GM23338 (cell line): ENCODE measurements around the gene AK9. TPM values are rescaled to one million over a fixed set of nuclear protein-coding genes. Genes with fewer than 3 reads are reported as not detected.

Experiments
- ATAC-seq: fragments of 200-7000 bp; cut with Tn5 transposase; 3 replicates; pipeline ENCODE4 v1.9.1; 2020
- DNase-seq: peaks from one replicate; pipeline ENCODE4 v3.0.0-alpha.2; 2015; ENCODE audit warnings: low spot score
- H2AFZ ChIP-seq: fragments of 200-600 bp; sonication (generic); 2 replicates; pipeline ENCODE4 v1.8.0; 2016; ENCODE audit warnings: antibody characterized with exemption, mild to moderate bottlenecking, moderate library complexity
- H3F3A ChIP-seq: fragments of 200-600 bp; sonication (generic); replicated peaks from 2 replicates; pipeline ENCODE4 v1.8.0; 2017; ENCODE audit warnings: antibody characterized with exemption, mixed run types, low read depth
- H3K27ac ChIP-seq: fragments of 200-600 bp; sonication (generic); 2 replicates; pipeline ENCODE4 v1.6.1; 2016; ENCODE audit warnings: low read depth
- H3K27me3 ChIP-seq: fragments of 200-600 bp; sonication (generic); 2 replicates; pipeline ENCODE4 v1.8.0; 2016; ENCODE audit warnings: mild to moderate bottlenecking, mixed run types, moderate library complexity; ENCODE audit not compliant: insufficient read depth
- H3K36me3 ChIP-seq: fragments of 200-600 bp; sonication (generic); 2 replicates; pipeline ENCODE4 v1.8.0; 2016; ENCODE audit warnings: mild to moderate bottlenecking; ENCODE audit not compliant: insufficient read depth
- H3K4me1 ChIP-seq: fragments of 200-600 bp; sonication (generic); 2 replicates; pipeline ENCODE4 v1.8.0; 2016; ENCODE audit warnings: mild to moderate bottlenecking, moderate library complexity; ENCODE audit not compliant: insufficient read depth
- H3K4me2 ChIP-seq: fragments of 200-600 bp; sonication (generic); 2 replicates; pipeline ENCODE4 v1.7.1; 2017; ENCODE audit warnings: mixed run types
- H3K4me3 ChIP-seq: fragments of 200-600 bp; sonication (generic); 2 replicates; pipeline ENCODE4 v1.6.1; 2016; ENCODE audit warnings: mixed run types
- H3K79me2 ChIP-seq: fragments of 200-600 bp; sonication (generic); replicated peaks from 2 replicates; pipeline ENCODE4 v1.8.0; 2017; ENCODE audit warnings: mild to moderate bottlenecking; ENCODE audit not compliant: insufficient read depth
- H3K9me2 ChIP-seq: fragments of 200-600 bp; sonication (generic); 2 replicates; pipeline ENCODE4 v1.8.0; 2017; ENCODE audit not compliant: insufficient read depth
- H4K20me1 ChIP-seq: fragments of 200-600 bp; sonication (generic); replicated peaks from 2 replicates; pipeline ENCODE4 v1.8.0; 2017; ENCODE audit warnings: mild to moderate bottlenecking; ENCODE audit not compliant: insufficient read depth
- H3K27ac Mint-ChIP-seq: 2 replicates; pipeline ENCODE4 v1.8.0; 2020; ENCODE audit warnings: inconsistent platforms, mild to moderate bottlenecking, moderate library complexity, mixed read lengths
- H3K27me3 Mint-ChIP-seq: 3 replicates; pipeline ENCODE4 v1.8.0; 2022; ENCODE audit warnings: low read depth, mild to moderate bottlenecking, moderate library complexity, mixed read lengths, inconsistent platforms; ENCODE audit not compliant: insufficient read depth, poor library complexity
- H3K36me3 Mint-ChIP-seq: 3 replicates; pipeline ENCODE4 v1.8.0; 2021; ENCODE audit warnings: low read depth, mild to moderate bottlenecking, inconsistent platforms, moderate library complexity, mixed read lengths
- H3K4me1 Mint-ChIP-seq: 3 replicates; pipeline ENCODE4 v1.8.0; 2020; ENCODE audit warnings: mild to moderate bottlenecking, inconsistent platforms, mixed read lengths
- H3K4me3 Mint-ChIP-seq: 3 replicates; pipeline ENCODE4 v1.8.0; 2021; ENCODE audit warnings: moderate library complexity, mild to moderate bottlenecking, inconsistent platforms, mixed read lengths
- H3K9me3 Mint-ChIP-seq: 3 replicates; pipeline ENCODE4 v1.8.0; 2020; ENCODE audit warnings: moderate library complexity, mild to moderate bottlenecking, inconsistent platforms, mixed read lengths
- CREB1 ChIP-seq: fragments of 250-450 bp; sonication (Bioruptor Pico); IDR thresholded peaks from 2 replicates; pipeline ENCODE4 v1.5.0; 2020; ENCODE audit warnings: low read depth, mild to moderate bottlenecking, moderate library complexity
- EZH2 ChIP-seq: fragments of 200-600 bp; sonication (generic); IDR thresholded peaks from one replicate; pipeline ENCODE4 v1.8.0; 2017; ENCODE audit warnings: antibody characterized with exemption, mild to moderate bottlenecking, low read depth; ENCODE audit not compliant: unreplicated experiment
- EZH2phosphoT487 ChIP-seq: fragments of 200-600 bp; sonication (generic); IDR thresholded peaks from one replicate; pipeline ENCODE4 v1.8.1; 2018; ENCODE audit warnings: antibody characterized with exemption; ENCODE audit not compliant: unreplicated experiment
- JUNB ChIP-seq: IDR thresholded peaks from one replicate; pipeline ENCODE4 v1.6.1; 2016; ENCODE audit warnings: antibody characterized with exemption; ENCODE audit not compliant: unreplicated experiment
- NANOG ChIP-seq: IDR thresholded peaks from 2 replicates; pipeline ENCODE4 v1.6.1; 2016; ENCODE audit warnings: antibody characterized with exemption, borderline replicate concordance
- POLR2AphosphoS5 ChIP-seq: IDR thresholded peaks from 2 replicates; pipeline ENCODE4 v1.6.1; 2016; ENCODE audit warnings: antibody characterized with exemption, low read depth
- STAT1 ChIP-seq: IDR thresholded peaks from one replicate; pipeline ENCODE4 v1.6.1; 2016; ENCODE audit warnings: antibody characterized with exemption; ENCODE audit not compliant: unreplicated experiment
- ZNF114 ChIP-seq: fragments of 250-450 bp; sonication (Bioruptor Pico); IDR thresholded peaks from 2 replicates; pipeline ENCODE4 v1.5.0; 2020; ENCODE audit warnings: mild to moderate bottlenecking, moderate library complexity
- ZNF331 ChIP-seq: fragments of 250-450 bp; sonication (Bioruptor Pico); IDR thresholded peaks from 2 replicates; pipeline ENCODE4 v1.5.0; 2020; ENCODE audit warnings: low read depth, mild to moderate bottlenecking, moderate library complexity
- polyA plus RNA-seq: library from polyadenylated mRNA; unstranded; fragments of >200 nt; fragmentation: Nextera tagmentation; extraction: Ambion mirVana; gene quantifications from 2 replicates; pipeline ENCODE4 v1.2.1, GENCODE V29; 2016
- total RNA-seq: library from RNA; depleted of rRNA; stranded (reverse); fragments of >200 nt; shearing (Covaris generic); gene quantifications from 2 replicates; pipeline ENCODE4 v1.2.3, GENCODE V29; 2014
- TF ChIP-seq, protein P1 (sequence below): IDR thresholded peaks from 2 replicates; pipeline ENCODE4 v1.6.1; 2016; ENCODE audit warnings: antibody characterized with exemption
- TF ChIP-seq, protein P2 (sequence below), 2 experiments: fragments of 200-600 bp in 1 of 2; sonication (generic) in 1 of 2; conservative IDR thresholded peaks; 2 replicates each; pipeline versions ENCODE4 v1.5.1 to v1.6.1; 2016 to 2017; ENCODE audit warnings: antibody characterized with exemption in 2 of 2, low read depth in 2 of 2, mild to moderate bottlenecking in 2 of 2, moderate library complexity in 1 of 2
- TF ChIP-seq, protein P3 (sequence below): IDR thresholded peaks from one replicate; pipeline ENCODE4 v1.6.1; 2018; ENCODE audit warnings: antibody characterized with exemption; ENCODE audit not compliant: unreplicated experiment
- TF ChIP-seq, protein P4 (sequence below): fragments of 250-450 bp; sonication (Bioruptor Pico); IDR thresholded peaks from 2 replicates; pipeline ENCODE4 v1.5.0; 2020; ENCODE audit warnings: mild to moderate bottlenecking, moderate library complexity

The AK9 gene
- total and polyA plus RNA-seq, 2 experiments from 2014 or later = 2.0 to 6.4 TPM

DNA sequence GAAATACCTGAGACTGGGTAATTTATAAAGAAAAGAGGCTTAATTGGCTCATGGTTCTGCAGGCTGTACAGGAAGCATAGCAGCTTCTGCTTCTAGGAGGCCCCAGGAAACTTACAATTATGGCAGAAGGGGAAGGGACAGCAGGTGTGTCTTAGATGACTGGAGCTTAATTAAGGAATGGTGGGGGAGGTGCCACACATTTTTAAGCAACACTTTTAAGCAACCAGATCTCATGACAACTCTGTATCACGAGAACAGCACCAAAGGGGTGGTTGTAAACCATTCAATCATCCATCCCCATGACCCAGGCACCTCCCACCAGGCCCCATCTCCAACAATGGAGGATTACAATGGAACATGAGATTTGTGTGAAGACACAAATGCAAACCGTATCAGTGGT lies 27.0 kb upstream of the AK9 start:
- H3F3A ChIP-seq = no peaks in the 10 kb centered on the region
- no peaks in the 10 kb centered on the region for H3K79me2 ChIP-seq
- Mint-ChIP-seq H3K4me3 (no peak overlapping the region), H3K36me3 (no peaks in the 10 kb centered on the region; the same call in 2 of the 3 replicates), H3K27ac (no peak overlapping the region), H3K9me3 (no peaks in the 10 kb centered on the region), H3K27me3 (no peaks in the 10 kb centered on the region), H3K4me1 (peaks cover 7% of the 10 kb centered on the region)
- H3K36me3 ChIP-seq = no peaks in the 10 kb centered on the region
- H4K20me1 ChIP-seq = no peaks in the 10 kb centered on the region
- no peak overlapping the region for H2AFZ ChIP-seq
- ATAC-seq (no peak), DNase-seq (no peak)
- H3K9me2 ChIP-seq = no peaks in the 10 kb centered on the region
- no peak overlapping the region for H3K4me3 ChIP-seq
- TF ChIP-seq, protein P1, sequence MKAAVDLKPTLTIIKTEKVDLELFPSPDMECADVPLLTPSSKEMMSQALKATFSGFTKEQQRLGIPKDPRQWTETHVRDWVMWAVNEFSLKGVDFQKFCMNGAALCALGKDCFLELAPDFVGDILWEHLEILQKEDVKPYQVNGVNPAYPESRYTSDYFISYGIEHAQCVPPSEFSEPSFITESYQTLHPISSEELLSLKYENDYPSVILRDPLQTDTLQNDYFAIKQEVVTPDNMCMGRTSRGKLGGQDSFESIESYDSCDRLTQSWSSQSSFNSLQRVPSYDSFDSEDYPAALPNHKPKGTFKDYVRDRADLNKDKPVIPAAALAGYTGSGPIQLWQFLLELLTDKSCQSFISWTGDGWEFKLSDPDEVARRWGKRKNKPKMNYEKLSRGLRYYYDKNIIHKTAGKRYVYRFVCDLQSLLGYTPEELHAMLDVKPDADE = no peak
- TF ChIP-seq STAT1 (no peak), EZH2phosphoT487 (no peak), ZNF331 (CRISPR knock-in tag) (no peak), CREB1 (no peak), POLR2AphosphoS5 (no peak), EZH2 (no peak), ZNF114 (CRISPR knock-in tag) (no peak), NANOG (no peak), JUNB (no peak)
- TF ChIP-seq, protein P2, sequence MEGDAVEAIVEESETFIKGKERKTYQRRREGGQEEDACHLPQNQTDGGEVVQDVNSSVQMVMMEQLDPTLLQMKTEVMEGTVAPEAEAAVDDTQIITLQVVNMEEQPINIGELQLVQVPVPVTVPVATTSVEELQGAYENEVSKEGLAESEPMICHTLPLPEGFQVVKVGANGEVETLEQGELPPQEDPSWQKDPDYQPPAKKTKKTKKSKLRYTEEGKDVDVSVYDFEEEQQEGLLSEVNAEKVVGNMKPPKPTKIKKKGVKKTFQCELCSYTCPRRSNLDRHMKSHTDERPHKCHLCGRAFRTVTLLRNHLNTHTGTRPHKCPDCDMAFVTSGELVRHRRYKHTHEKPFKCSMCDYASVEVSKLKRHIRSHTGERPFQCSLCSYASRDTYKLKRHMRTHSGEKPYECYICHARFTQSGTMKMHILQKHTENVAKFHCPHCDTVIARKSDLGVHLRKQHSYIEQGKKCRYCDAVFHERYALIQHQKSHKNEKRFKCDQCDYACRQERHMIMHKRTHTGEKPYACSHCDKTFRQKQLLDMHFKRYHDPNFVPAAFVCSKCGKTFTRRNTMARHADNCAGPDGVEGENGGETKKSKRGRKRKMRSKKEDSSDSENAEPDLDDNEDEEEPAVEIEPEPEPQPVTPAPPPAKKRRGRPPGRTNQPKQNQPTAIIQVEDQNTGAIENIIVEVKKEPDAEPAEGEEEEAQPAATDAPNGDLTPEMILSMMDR (conservative IDR thresholded peaks at IDR 0.05; ENCODE audit: low read depth in 2 of 2) = no peak
- TF ChIP-seq, protein P3, sequence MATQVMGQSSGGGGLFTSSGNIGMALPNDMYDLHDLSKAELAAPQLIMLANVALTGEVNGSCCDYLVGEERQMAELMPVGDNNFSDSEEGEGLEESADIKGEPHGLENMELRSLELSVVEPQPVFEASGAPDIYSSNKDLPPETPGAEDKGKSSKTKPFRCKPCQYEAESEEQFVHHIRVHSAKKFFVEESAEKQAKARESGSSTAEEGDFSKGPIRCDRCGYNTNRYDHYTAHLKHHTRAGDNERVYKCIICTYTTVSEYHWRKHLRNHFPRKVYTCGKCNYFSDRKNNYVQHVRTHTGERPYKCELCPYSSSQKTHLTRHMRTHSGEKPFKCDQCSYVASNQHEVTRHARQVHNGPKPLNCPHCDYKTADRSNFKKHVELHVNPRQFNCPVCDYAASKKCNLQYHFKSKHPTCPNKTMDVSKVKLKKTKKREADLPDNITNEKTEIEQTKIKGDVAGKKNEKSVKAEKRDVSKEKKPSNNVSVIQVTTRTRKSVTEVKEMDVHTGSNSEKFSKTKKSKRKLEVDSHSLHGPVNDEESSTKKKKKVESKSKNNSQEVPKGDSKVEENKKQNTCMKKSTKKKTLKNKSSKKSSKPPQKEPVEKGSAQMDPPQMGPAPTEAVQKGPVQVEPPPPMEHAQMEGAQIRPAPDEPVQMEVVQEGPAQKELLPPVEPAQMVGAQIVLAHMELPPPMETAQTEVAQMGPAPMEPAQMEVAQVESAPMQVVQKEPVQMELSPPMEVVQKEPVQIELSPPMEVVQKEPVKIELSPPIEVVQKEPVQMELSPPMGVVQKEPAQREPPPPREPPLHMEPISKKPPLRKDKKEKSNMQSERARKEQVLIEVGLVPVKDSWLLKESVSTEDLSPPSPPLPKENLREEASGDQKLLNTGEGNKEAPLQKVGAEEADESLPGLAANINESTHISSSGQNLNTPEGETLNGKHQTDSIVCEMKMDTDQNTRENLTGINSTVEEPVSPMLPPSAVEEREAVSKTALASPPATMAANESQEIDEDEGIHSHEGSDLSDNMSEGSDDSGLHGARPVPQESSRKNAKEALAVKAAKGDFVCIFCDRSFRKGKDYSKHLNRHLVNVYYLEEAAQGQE = no peak
- TF ChIP-seq, protein P4, sequence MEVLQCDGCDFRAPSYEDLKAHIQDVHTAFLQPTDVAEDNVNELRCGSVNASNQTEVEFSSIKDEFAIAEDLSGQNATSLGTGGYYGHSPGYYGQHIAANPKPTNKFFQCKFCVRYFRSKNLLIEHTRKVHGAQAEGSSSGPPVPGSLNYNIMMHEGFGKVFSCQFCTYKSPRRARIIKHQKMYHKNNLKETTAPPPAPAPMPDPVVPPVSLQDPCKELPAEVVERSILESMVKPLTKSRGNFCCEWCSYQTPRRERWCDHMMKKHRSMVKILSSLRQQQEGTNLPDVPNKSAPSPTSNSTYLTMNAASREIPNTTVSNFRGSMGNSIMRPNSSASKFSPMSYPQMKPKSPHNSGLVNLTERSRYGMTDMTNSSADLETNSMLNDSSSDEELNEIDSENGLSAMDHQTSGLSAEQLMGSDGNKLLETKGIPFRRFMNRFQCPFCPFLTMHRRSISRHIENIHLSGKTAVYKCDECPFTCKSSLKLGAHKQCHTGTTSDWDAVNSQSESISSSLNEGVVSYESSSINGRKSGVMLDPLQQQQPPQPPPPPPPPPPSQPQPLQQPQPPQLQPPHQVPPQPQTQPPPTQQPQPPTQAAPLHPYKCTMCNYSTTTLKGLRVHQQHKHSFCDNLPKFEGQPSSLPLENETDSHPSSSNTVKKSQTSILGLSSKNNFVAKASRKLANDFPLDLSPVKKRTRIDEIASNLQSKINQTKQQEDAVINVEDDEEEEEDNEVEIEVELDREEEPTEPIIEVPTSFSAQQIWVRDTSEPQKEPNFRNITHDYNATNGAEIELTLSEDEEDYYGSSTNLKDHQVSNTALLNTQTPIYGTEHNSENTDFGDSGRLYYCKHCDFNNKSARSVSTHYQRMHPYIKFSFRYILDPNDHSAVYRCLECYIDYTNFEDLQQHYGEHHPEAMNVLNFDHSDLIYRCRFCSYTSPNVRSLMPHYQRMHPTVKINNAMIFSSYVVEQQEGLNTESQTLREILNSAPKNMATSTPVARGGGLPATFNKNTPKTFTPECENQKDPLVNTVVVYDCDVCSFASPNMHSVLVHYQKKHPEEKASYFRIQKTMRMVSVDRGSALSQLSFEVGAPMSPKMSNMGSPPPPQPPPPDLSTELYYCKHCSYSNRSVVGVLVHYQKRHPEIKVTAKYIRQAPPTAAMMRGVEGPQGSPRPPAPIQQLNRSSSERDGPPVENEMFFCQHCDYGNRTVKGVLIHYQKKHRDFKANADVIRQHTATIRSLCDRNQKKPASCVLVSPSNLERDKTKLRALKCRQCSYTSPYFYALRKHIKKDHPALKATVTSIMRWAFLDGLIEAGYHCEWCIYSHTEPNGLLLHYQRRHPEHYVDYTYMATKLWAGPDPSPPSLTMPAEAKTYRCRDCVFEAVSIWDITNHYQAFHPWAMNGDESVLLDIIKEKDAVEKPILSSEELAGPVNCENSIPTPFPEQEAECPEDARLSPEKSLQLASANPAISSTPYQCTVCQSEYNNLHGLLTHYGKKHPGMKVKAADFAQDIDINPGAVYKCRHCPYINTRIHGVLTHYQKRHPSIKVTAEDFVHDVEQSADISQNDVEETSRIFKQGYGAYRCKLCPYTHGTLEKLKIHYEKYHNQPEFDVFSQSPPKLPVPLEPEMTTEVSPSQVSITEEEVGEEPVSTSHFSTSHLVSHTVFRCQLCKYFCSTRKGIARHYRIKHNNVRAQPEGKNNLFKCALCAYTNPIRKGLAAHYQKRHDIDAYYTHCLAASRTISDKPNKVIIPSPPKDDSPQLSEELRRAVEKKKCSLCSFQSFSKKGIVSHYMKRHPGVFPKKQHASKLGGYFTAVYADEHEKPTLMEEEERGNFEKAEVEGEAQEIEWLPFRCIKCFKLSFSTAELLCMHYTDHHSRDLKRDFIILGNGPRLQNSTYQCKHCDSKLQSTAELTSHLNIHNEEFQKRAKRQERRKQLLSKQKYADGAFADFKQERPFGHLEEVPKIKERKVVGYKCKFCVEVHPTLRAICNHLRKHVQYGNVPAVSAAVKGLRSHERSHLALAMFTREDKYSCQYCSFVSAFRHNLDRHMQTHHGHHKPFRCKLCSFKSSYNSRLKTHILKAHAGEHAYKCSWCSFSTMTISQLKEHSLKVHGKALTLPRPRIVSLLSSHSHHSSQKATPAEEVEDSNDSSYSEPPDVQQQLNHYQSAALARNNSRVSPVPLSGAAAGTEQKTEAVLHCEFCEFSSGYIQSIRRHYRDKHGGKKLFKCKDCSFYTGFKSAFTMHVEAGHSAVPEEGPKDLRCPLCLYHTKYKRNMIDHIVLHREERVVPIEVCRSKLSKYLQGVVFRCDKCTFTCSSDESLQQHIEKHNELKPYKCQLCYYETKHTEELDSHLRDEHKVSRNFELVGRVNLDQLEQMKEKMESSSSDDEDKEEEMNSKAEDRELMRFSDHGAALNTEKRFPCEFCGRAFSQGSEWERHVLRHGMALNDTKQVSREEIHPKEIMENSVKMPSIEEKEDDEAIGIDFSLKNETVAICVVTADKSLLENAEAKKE (CRISPR knock-in tag) = no peak
- no peaks in the 10 kb centered on the region for H3K27me3 ChIP-seq
- H3K4me1 ChIP-seq = peaks cover 5% of the 10 kb centered on the region; the same call in 1 of the 2 replicates
- H3K4me2 ChIP-seq = no peak overlapping the region
- no peak overlapping the region for H3K27ac ChIP-seq
